Right lung (tissue), 5 donors: ENCODE measurements around the gene AKIP1. TPM values are rescaled to one million over a fixed set of nuclear protein-coding genes. Genes with fewer than 3 reads are reported as not detected.

Source experiments
- DNase-seq, 2 donors: peaks; one replicate each; pipeline ENCODE4 v3.0.0-alpha.2; 2013
- polyA plus RNA-seq, 5 donors: library from polyadenylated mRNA; unstranded; fragments of 120-200 nt; gene quantifications; one replicate each; pipeline versions ENCODE4 v1.2.1 to v1.2.3, GENCODE V29; 2013; ENCODE audit warnings: inconsistent platforms in 1 of 5, low replicate concordance in 1 of 5; ENCODE audit not compliant: insufficient read length in 5 of 5, insufficient read depth in 1 of 5

AKIP1 gene
- polyA plus RNA-seq, 5 donors: 19.0 to 25.7 (median 23.1) TPM

GRCh38 chr11:8948886-8949285 is 37.9 kb downstream of the AKIP1 start:
- DNase-seq: no peak

GRCh38 chr11:8956860-8957259 is 45.9 kb downstream of the AKIP1 start:
- DNase-seq: no peak

GRCh38 chr11:8959546-8960166 is 48.7 kb downstream of the AKIP1 start:
- DNase-seq: peak; percentile 51 to 58

GRCh38 chr11:8961401-8961800 is 50.4 kb downstream of the AKIP1 start:
- DNase-seq: no peak

- DNase-seq: no peak
These were observed 51.9 kb downstream of the AKIP1 start for GRCh38 chr11:8962841-8963240.

GRCh38 chr11:8963569-8964323 is 52.8 kb downstream of the AKIP1 start:
- no peak for DNase-seq

GRCh38 chr11:8964324-8965320 is 53.6 kb downstream of the AKIP1 start, which contains the start of gene TMEM9B:
TSS of gene TMEM9B (minus strand) at chr11:8964442. CDS start at chr11:8964313, 129 bp downstream.
- DNase-seq: peak; percentile 89 to 92

- DNase-seq: no peak
These were observed 56.2 kb downstream of the AKIP1 start for GRCh38 chr11:8967184-8967583.

Other genes starting within 250 kb of the AKIP1 start
- gene TRIM66, start 228.5 kb upstream of the AKIP1 start, polyA plus RNA-seq: 10 to 100 TPM in 2 of 5 donors, 1 to 10 TPM in 3; 7.9 to 12.2 (median 9.1) TPM
- 1,000 to 10,000 TPM; 2,576 to 3,406 (median 2,802) TPM for gene RPL27A, start 228.4 kb upstream of the AKIP1 start, polyA plus RNA-seq
- gene C11orf16, start 21.8 kb downstream of the AKIP1 start, polyA plus RNA-seq: 1 to 10 TPM; 1.7 to 6.9 (median 5.3) TPM
- gene ASCL3, start 31.8 kb downstream of the AKIP1 start, polyA plus RNA-seq: under 1 TPM in 4 of 5 donors, not detected in 1; 0.22 to 0.38 (median 0.25) TPM
- 10 to 100 TPM; 47.2 to 57.9 (median 50.4) TPM for gene TMEM9B, start 53.3 kb downstream of the AKIP1 start, polyA plus RNA-seq
- 1 to 10 TPM; 2.4 to 3.9 (median 2.5) TPM for gene NRIP3, start 92.8 kb downstream of the AKIP1 start, polyA plus RNA-seq
- gene SCUBE2, start 180.4 kb downstream of the AKIP1 start, polyA plus RNA-seq: 10 to 100 TPM; 30.7 to 52.9 (median 43.1) TPM